ENCODE measurements around the gene SUN5. TPM values are rescaled to one million over a fixed set of nuclear protein-coding genes. Genes with fewer than 3 reads are reported as not detected.

Gene SUN5
- total RNA-seq, 1 experiment from 2014 or later: not detected

DNA sequence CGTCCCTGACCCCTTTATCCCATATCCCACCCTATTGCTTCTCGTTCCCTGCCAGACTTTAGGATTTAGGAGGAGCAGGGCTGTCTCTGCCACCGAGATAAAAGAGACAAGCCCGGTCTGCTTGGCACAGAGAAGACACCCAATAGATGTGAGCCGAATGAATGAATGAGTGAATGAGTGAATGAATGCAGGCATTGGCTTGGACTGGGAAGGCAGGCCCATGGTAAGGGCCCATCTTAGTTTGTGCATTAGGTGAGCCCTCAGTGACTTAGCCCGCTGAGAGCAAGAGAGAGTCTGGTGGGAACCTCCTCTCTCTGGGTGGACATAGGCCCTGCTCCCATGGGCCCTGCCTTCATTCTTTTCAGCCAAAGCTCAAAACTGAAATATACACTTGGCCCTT is 26.3 kb upstream of the SUN5 start:
- Histone ChIP-seq H3K23ac (ENCODE audit: insufficient read length, low read depth, low read length) (no peak overlapping the region), H3T11ph (ENCODE audit: low read length) (no peak overlapping the region), H2AK5ac (ENCODE audit: insufficient read length, low read length) (no peak overlapping the region), H4K8ac (replicated peaks; ENCODE audit: insufficient read length, low read depth, low read length) (no peak overlapping the region), H3K9me3 (ENCODE audit: control insufficient read depth, low read depth, low read length) (no peaks in the 10 kb centered on the region), H3K4ac (ENCODE audit: low read depth, low read length) (no peak overlapping the region), H3K23me2 (ENCODE audit: insufficient read length, low read depth, low read length, poor library complexity, severe bottlenecking) (no peaks in the 10 kb centered on the region), H3K4me2 (ENCODE audit: insufficient read depth, insufficient read length, low read length) (no peak overlapping the region), H3K4me1 (ENCODE audit: insufficient read depth, low read length) (no peaks in the 10 kb centered on the region), H2BK12ac (ENCODE audit: insufficient read length, low read depth, low read length) (no peak overlapping the region), H2BK20ac (ENCODE audit: low read depth, low read length, poor library complexity, severe bottlenecking) (no peak overlapping the region), H3K79me1 (ENCODE audit: insufficient read depth, low read depth, low read length, poor library complexity, severe bottlenecking) (no peaks in the 10 kb centered on the region), H2BK5ac (ENCODE audit: insufficient read length, low read length) (no peak overlapping the region), H3K56ac (ENCODE audit: insufficient read length, low read depth, low read length) (no peak overlapping the region), H3K27me3 (ENCODE audit: insufficient read depth, low read length) (no peaks in the 10 kb centered on the region), H2AFZ (ENCODE audit: low read length) (no peak overlapping the region), H3K14ac (ENCODE audit: insufficient read depth, low read length) (no peak overlapping the region), H3K18ac (ENCODE audit: insufficient read length, low read depth, low read length) (no peak overlapping the region), H4K91ac (ENCODE audit: insufficient read length, low read depth, low read length) (no peak overlapping the region), H2BK120ac (ENCODE audit: low read depth, low read length, poor library complexity, severe bottlenecking) (no peak overlapping the region), H2BK15ac (ENCODE audit: low read depth, low read length) (no peak overlapping the region), H3K79me2 (ENCODE audit: insufficient read depth, low read length) (no peaks in the 10 kb centered on the region), H3K9ac (ENCODE audit: extremely low read depth, insufficient read length, low read length) (no peak overlapping the region), H3K27ac (ENCODE audit: insufficient read length, low read depth, low read length) (no peak overlapping the region), H4K5ac (ENCODE audit: insufficient read length, low read depth, low read length) (no peak overlapping the region), H4K20me1 (ENCODE audit: control insufficient read depth, insufficient read depth, insufficient read length) (no peaks in the 10 kb centered on the region)
- Mint-ChIP-seq H3K9me3 (peaks cover 2 to 4% of the 10 kb centered on the region in 2 experiments; a peak in 2 of 5 replicates), H3K4me1 (peaks cover 0 to 2% of the 10 kb centered on the region in 2 experiments; a peak in 1 of 4 replicates), H3K36me3 (ENCODE audit: insufficient read depth in 1 of 3, low read depth in 3 of 3) (no peaks in the 10 kb centered on the region), H3K27ac (no peak overlapping the region), H3K27me3 (ENCODE audit: low read depth) (peaks cover 17% of the 10 kb centered on the region), H3K4me3 (no peak overlapping the region)
- no peak for DNase-seq
- no CpG with 5 or more reads among the region's 6 CpGs for WGBS (ENCODE audit: extremely low coverage, insufficient read length, low lambda C conversion rate)
- no peak for TF ChIP-seq CTCF (conservative IDR thresholded peaks at IDR 0.05)
